DOHH2 (cell line): ENCODE data around the gene TBXA2R.

Experiments
- H3F3A ChIP-seq: fragments of 200-600 bp; sonication (generic), shearing (Covaris generic); 2 replicates; pipeline ENCODE4 v1.6.0; 2016; ENCODE audit warnings: antibody characterized with exemption, mild to moderate bottlenecking; ENCODE audit not compliant: control insufficient read depth, insufficient read depth
- H3K27ac ChIP-seq: fragments of 200-600 bp; sonication (generic); 2 replicates; pipeline ENCODE4 v1.5.1; 2014; ENCODE audit warnings: low read depth, mild to moderate bottlenecking, low read length, moderate library complexity
- H3K27me3 ChIP-seq: fragments of 200-600 bp; sonication (generic); 2 replicates; pipeline ENCODE4 v1.6.1; 2014; ENCODE audit warnings: mild to moderate bottlenecking, low read length, mixed read lengths; ENCODE audit not compliant: control insufficient read depth
- H3K36me3 ChIP-seq: fragments of 200-600 bp; sonication (generic); 2 replicates; pipeline ENCODE4 v1.6.1; 2014; ENCODE audit warnings: mild to moderate bottlenecking, low read length, moderate library complexity, mixed read lengths; ENCODE audit not compliant: control insufficient read depth
- H3K4me1 ChIP-seq: fragments of 200-600 bp; sonication (generic); 2 replicates; pipeline ENCODE4 v1.6.1; 2014; ENCODE audit warnings: mild to moderate bottlenecking, low read length, mixed read lengths; ENCODE audit not compliant: control insufficient read depth
- H3K4me2 ChIP-seq: fragments of 200-600 bp; sonication (generic); 2 replicates; pipeline ENCODE4 v1.6.0; 2014; ENCODE audit warnings: mild to moderate bottlenecking, low read length, moderate library complexity
- H3K4me3 ChIP-seq: fragments of 200-600 bp; sonication (generic); 2 replicates; pipeline ENCODE4 v1.5.1; 2014; ENCODE audit warnings: mild to moderate bottlenecking, low read length, mixed read lengths
- H3K79me2 ChIP-seq: fragments of 200-600 bp; sonication (generic); 2 replicates; pipeline ENCODE4 v1.6.1; 2014; ENCODE audit warnings: mild to moderate bottlenecking, low read length, mixed read lengths; ENCODE audit not compliant: control insufficient read depth
- H3K9me2 ChIP-seq: fragments of 200-600 bp; sonication (generic); replicated peaks from 2 replicates; pipeline ENCODE4 v1.6.1; 2014; ENCODE audit warnings: mild to moderate bottlenecking, low read length, mixed read lengths; ENCODE audit not compliant: control insufficient read depth
- H3K9me3 ChIP-seq: fragments of 200-600 bp; sonication (generic); 2 replicates; pipeline ENCODE4 v1.6.1; 2014; ENCODE audit warnings: antibody characterized with exemption, low read length, mixed read lengths; ENCODE audit not compliant: control insufficient read depth, insufficient read depth
- H4K20me1 ChIP-seq: fragments of 200-600 bp; sonication (generic); 2 replicates; pipeline ENCODE4 v1.6.0; 2014; ENCODE audit warnings: low read depth, mild to moderate bottlenecking, antibody characterized with exemption, low read length, moderate library complexity; ENCODE audit not compliant: control insufficient read depth, insufficient read depth
- CTCF ChIP-seq: fragments of 200-600 bp; sonication (generic); IDR thresholded peaks from one replicate; pipeline ENCODE4 v1.5.1; 2014; ENCODE audit warnings: antibody characterized with exemption, mild to moderate bottlenecking, low read depth, low read length; ENCODE audit not compliant: poor library complexity, severe bottlenecking
- EZH2phosphoT487 ChIP-seq: fragments of 200-600 bp; sonication (generic); IDR thresholded peaks from 2 replicates; pipeline ENCODE4 v1.6.1; 2017; ENCODE audit warnings: borderline replicate concordance, mild to moderate bottlenecking, antibody characterized with exemption, low read length, moderate library complexity, mixed read lengths

Gene TBXA2R

GRCh38 chr19:3612901-3613741 is 6.4 kb upstream of the TBXA2R start:
- no peak for TF ChIP-seq CTCF
- no peak for TF ChIP-seq EZH2phosphoT487
- Histone ChIP-seq H3K27me3 (no peaks in the 10 kb centered on the region), H3K9me2 (no peaks in the 10 kb centered on the region), H4K20me1 (no peaks in the 10 kb centered on the region), H3K27ac (no peak overlapping the region), H3K4me1 (peaks cover 21% of the 10 kb centered on the region), H3K4me2 (no peak overlapping the region), H3K4me3 (no peak overlapping the region), H3K79me2 (no peaks in the 10 kb centered on the region), H3K9me3 (no peaks in the 10 kb centered on the region), H3F3A (no peaks in the 10 kb centered on the region), H3K36me3 (peaks cover 18% of the 10 kb centered on the region)

GRCh38 chr19:3612330-3612729 is 5.7 kb upstream of the TBXA2R start:
- no peak overlapping the region for H3K27ac ChIP-seq
- H3K36me3 ChIP-seq: peaks cover 17% of the 10 kb centered on the region
- H3K9me3 ChIP-seq: no peaks in the 10 kb centered on the region

GRCh38 chr19:3611841-3612240 is 5.2 kb upstream of the TBXA2R start:
- Histone ChIP-seq H3K79me2 (no peaks in the 10 kb centered on the region), H3K27ac (no peak overlapping the region), H3K27me3 (peaks cover 5% of the 10 kb centered on the region), H3K9me2 (no peaks in the 10 kb centered on the region), H3F3A (no peaks in the 10 kb centered on the region), H4K20me1 (no peaks in the 10 kb centered on the region), H3K9me3 (no peaks in the 10 kb centered on the region), H3K36me3 (peaks cover 17% of the 10 kb centered on the region), H3K4me3 (no peak overlapping the region), H3K4me1 (peaks cover 18% of the 10 kb centered on the region), H3K4me2 (no peak overlapping the region)
- TF ChIP-seq CTCF (no peak), EZH2phosphoT487 (no peak)

More at GRCh38 chr19:3612330-3612729, 5.7 kb upstream of the TBXA2R start:
- H3K27me3 ChIP-seq: no peaks in the 10 kb centered on the region; the same call in 1 of the 2 replicates
- no peaks in the 10 kb centered on the region for H3F3A ChIP-seq
- no peak overlapping the region for H3K4me3 ChIP-seq
- H4K20me1 ChIP-seq: no peaks in the 10 kb centered on the region
- no peaks in the 10 kb centered on the region for H3K9me2 ChIP-seq
- TF ChIP-seq CTCF (no peak), EZH2phosphoT487 (no peak)
- H3K4me1 ChIP-seq: peaks cover 17% of the 10 kb centered on the region
- no peaks in the 10 kb centered on the region for H3K79me2 ChIP-seq
- H3K4me2 ChIP-seq: no peak overlapping the region
